Esophagus muscularis mucosa (tissue), 2 donors: ENCODE data around the gene USP38.
"Not testable (repeated sequence)": the region's sequence is repeated elsewhere in the genome, so short reads cannot be mapped to it uniquely, and the experiment has no call there.

Experiments used
- POLR2A ChIP-seq: fragments of 450-650 bp; IDR thresholded peaks from one replicate; pipeline ENCODE4 v1.6.1; 2017; ENCODE audit warnings: antibody characterized with exemption, moderate library complexity, mild to moderate bottlenecking, low read depth
- POLR2AphosphoS5 ChIP-seq, 2 donors: sonication (generic); formaldehyde crosslinking; IDR thresholded peaks; one replicate each; pipeline ENCODE4 v1.6.1; 2017; ENCODE audit warnings: antibody characterized with exemption in 2 of 2

- not testable (repeated sequence) for TF ChIP-seq POLR2A; POLR2AphosphoS5 (IDR thresholded peaks at IDR 0.05)
Observed at GRCh38 chr4:143237195-143237594, 52.5 kb downstream of the USP38 start.
